Activated naive CD4-positive, alpha-beta T cell treated with anti-CD3 and anti-CD28 coated beads, Interleukin-2, amount 50 U/mL, for 24 hours (primary cell): ENCODE measurements around the gene KCNT1.

Source experiments
- H3K27ac Mint-ChIP-seq: one replicate; pipeline ENCODE4 v1.8.0; 2021; ENCODE audit warnings: mild to moderate bottlenecking, mixed read lengths
- H3K27me3 Mint-ChIP-seq: one replicate; pipeline ENCODE4 v1.8.0; 2021; ENCODE audit warnings: mixed read lengths
- H3K36me3 Mint-ChIP-seq: one replicate; pipeline ENCODE4 v1.8.0; 2021; ENCODE audit warnings: mixed read lengths
- H3K4me1 Mint-ChIP-seq: one replicate; pipeline ENCODE4 v1.8.0; 2021; ENCODE audit warnings: mixed read lengths
- H3K4me3 Mint-ChIP-seq: one replicate; pipeline ENCODE4 v1.8.0; 2021; ENCODE audit warnings: mild to moderate bottlenecking, mixed read lengths
- H3K9me3 Mint-ChIP-seq: one replicate; pipeline ENCODE4 v1.8.0; 2021; ENCODE audit warnings: mixed read lengths

The KCNT1 gene

GRCh38 chr9:135701959-135702721 is at the start of gene KCNT1:
Gene KCNT1 (plus strand): TSS chr9:135702185. CDS start chr9:135702259, 74 bp downstream.
- no peak within 1 kb of the TSS for H3K4me3 Mint-ChIP-seq
- no peaks in the 10 kb centered on the region for H3K9me3 Mint-ChIP-seq
- H3K27me3 Mint-ChIP-seq, result peaks cover 5% of the 10 kb centered on the region
- H3K36me3 Mint-ChIP-seq, result no peaks in the 10 kb centered on the region
- no peaks in the 10 kb centered on the region for H3K4me1 Mint-ChIP-seq
- no peak within 1 kb of the TSS for H3K27ac Mint-ChIP-seq

DNA sequence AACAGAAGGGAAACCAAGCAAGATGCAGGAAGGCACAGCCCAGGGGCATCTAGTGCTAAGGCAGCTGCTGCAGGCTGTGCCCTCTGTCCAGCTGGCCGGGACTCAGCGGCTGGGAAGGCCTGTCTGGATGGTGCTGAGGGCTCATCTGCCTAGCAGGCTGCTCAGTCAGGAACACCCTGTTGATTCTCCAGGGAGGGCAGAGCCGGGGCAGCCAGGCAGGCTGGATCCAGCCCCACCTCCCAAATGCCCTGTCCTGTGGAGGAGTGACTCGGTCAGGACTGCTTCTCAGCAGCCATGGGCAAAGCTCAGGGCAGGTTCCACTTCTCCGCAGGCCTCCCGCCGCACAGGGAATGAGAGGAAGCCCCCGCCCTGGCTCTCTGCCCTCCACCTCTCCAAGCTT is 46.7 kb upstream of the KCNT1 start:
- H3K9me3 Mint-ChIP-seq, result peaks cover 2% of the 10 kb centered on the region
- no peak overlapping the region for H3K27ac Mint-ChIP-seq
- H3K27me3 Mint-ChIP-seq, result peaks cover 3% of the 10 kb centered on the region
- H3K36me3 Mint-ChIP-seq, result no peaks in the 10 kb centered on the region
- H3K4me1 Mint-ChIP-seq, result no peaks in the 10 kb centered on the region
- no peak overlapping the region for H3K4me3 Mint-ChIP-seq

GRCh38 chr9:135657416-135657815 is 44.6 kb upstream of the KCNT1 start:
- Mint-ChIP-seq H3K4me3 (no peak overlapping the region), H3K9me3 (no peaks in the 10 kb centered on the region), H3K4me1 (no peaks in the 10 kb centered on the region), H3K36me3 (no peaks in the 10 kb centered on the region), H3K27me3 (peaks cover 1% of the 10 kb centered on the region), H3K27ac (no peak overlapping the region)

DNA sequence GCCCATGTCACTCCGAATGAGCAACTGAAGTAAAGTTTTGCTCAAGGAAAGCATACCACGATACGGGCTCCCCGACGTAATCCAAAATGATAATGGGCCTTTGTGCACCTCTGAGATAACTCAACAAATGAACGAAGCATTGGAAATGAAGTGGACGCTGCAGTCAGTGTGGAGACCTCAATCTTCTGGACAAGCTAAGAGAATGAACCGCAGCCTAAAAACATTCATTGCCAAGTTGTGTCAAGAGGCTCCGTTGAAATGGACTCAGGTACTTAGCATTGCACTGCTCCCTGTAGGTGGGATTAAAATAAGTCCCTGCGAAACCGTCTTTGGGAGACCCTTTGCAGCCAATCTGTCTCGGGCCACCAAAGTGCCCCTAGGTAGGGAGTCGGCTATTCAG is 42.7 kb upstream of the KCNT1 start:
- no peak overlapping the region for H3K4me3 Mint-ChIP-seq

GRCh38 chr9:135660407-135660806 is 41.6 kb upstream of the KCNT1 start:
- Mint-ChIP-seq H3K27me3 (no peaks in the 10 kb centered on the region), H3K27ac (no peak overlapping the region), H3K4me1 (no peaks in the 10 kb centered on the region), H3K36me3 (no peaks in the 10 kb centered on the region), H3K9me3 (no peaks in the 10 kb centered on the region), H3K4me3 (no peak overlapping the region)

More for the DNA sequence above, 42.7 kb upstream of the KCNT1 start:
- Mint-ChIP-seq H3K27me3 (no peaks in the 10 kb centered on the region), H3K27ac (no peak overlapping the region), H3K4me1 (no peaks in the 10 kb centered on the region), H3K36me3 (no peaks in the 10 kb centered on the region), H3K9me3 (no peaks in the 10 kb centered on the region)

DNA sequence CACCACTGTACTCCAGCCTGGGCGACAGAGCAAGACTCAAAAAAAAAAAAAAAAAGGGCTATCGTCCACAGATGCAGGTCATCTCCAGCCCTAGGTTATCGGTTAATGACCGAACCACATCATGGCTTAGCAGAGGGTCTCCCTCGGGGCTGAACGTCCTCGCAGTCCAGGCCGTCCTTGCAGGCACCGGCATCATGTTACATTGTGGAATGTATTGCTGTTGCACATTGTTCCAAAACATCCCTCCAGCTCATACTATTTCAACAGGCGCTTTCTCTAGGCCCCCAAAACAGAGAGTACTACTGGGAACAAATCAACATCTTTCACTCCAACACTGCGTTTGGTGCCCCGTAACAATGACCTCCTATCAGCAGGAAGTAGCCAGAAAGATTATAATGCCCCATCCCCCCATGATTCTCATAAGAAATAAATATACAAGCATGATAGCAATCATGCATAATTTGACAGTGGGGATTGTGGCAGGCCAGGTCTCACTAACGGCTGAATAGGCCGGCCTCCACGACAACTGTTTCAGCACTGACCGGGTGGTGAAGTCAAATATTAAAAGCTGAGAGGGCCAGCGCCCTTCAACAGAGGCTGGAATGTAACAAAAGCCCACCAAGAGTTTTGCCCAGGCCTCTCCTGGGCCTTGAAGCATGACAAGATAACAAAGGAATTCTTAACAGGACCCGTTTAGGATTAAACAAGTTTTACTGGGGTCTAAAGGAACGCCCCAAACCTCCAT is 40.0 kb upstream of the KCNT1 start:
- no peaks in the 10 kb centered on the region for H3K36me3 Mint-ChIP-seq

GRCh38 chr9:135662758-135663450 is 39.1 kb upstream of the KCNT1 start, which contains the start of gene LCN9:
Gene LCN9 (plus strand): TSS chr9:135663309. CDS start chr9:135663322, 13 bp downstream.
- H3K4me1 Mint-ChIP-seq, result no peaks in the 10 kb centered on the region
- H3K36me3 Mint-ChIP-seq, result no peaks in the 10 kb centered on the region
- H3K9me3 Mint-ChIP-seq, result no peaks in the 10 kb centered on the region
- H3K27ac Mint-ChIP-seq, result no peak within 1 kb of the TSS
- no peak within 1 kb of the TSS for H3K4me3 Mint-ChIP-seq
- no peaks in the 10 kb centered on the region for H3K27me3 Mint-ChIP-seq

More for the DNA sequence above, 40.0 kb upstream of the KCNT1 start:
- H3K27ac Mint-ChIP-seq, result no peak overlapping the region
- no peaks in the 10 kb centered on the region for H3K9me3 Mint-ChIP-seq
- no peaks in the 10 kb centered on the region for H3K27me3 Mint-ChIP-seq
- no peaks in the 10 kb centered on the region for H3K4me1 Mint-ChIP-seq
- no peak overlapping the region for H3K4me3 Mint-ChIP-seq

DNA sequence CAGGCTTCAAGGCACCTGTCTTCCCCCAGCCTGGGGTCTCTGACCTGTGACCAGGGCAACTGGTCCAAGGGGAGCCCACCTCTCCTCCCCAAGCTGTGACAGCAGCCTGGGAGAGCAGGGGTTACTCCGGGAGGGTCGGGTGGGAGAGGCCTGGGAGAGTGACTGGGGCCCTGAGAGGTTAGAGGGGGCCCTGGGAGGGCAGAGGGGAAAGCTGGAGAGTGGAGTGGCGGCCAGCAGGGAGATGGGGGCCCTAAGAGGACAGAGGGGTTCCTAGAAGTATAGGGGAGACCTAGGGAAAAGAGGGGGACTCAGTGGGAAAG is 38.6 kb upstream of the KCNT1 start:
- Mint-ChIP-seq H3K4me3 (no peak overlapping the region), H3K27me3 (no peaks in the 10 kb centered on the region), H3K9me3 (no peaks in the 10 kb centered on the region), H3K36me3 (no peaks in the 10 kb centered on the region), H3K4me1 (no peaks in the 10 kb centered on the region), H3K27ac (no peak overlapping the region)

GRCh38 chr9:135663857-135664256 is 38.1 kb upstream of the KCNT1 start:
- H3K27me3 Mint-ChIP-seq, result no peaks in the 10 kb centered on the region
- no peaks in the 10 kb centered on the region for H3K9me3 Mint-ChIP-seq
- H3K4me1 Mint-ChIP-seq, result no peaks in the 10 kb centered on the region
- H3K36me3 Mint-ChIP-seq, result no peaks in the 10 kb centered on the region
- H3K4me3 Mint-ChIP-seq, result no peak overlapping the region
- no peak overlapping the region for H3K27ac Mint-ChIP-seq

- Mint-ChIP-seq H3K36me3 (no peaks in the 10 kb centered on the region), H3K27ac (no peak overlapping the region), H3K4me3 (no peak overlapping the region), H3K9me3 (no peaks in the 10 kb centered on the region), H3K27me3 (no peaks in the 10 kb centered on the region), H3K4me1 (no peaks in the 10 kb centered on the region)
These were observed 37.7 kb upstream of the KCNT1 start for GRCh38 chr9:135664266-135664665.

DNA sequence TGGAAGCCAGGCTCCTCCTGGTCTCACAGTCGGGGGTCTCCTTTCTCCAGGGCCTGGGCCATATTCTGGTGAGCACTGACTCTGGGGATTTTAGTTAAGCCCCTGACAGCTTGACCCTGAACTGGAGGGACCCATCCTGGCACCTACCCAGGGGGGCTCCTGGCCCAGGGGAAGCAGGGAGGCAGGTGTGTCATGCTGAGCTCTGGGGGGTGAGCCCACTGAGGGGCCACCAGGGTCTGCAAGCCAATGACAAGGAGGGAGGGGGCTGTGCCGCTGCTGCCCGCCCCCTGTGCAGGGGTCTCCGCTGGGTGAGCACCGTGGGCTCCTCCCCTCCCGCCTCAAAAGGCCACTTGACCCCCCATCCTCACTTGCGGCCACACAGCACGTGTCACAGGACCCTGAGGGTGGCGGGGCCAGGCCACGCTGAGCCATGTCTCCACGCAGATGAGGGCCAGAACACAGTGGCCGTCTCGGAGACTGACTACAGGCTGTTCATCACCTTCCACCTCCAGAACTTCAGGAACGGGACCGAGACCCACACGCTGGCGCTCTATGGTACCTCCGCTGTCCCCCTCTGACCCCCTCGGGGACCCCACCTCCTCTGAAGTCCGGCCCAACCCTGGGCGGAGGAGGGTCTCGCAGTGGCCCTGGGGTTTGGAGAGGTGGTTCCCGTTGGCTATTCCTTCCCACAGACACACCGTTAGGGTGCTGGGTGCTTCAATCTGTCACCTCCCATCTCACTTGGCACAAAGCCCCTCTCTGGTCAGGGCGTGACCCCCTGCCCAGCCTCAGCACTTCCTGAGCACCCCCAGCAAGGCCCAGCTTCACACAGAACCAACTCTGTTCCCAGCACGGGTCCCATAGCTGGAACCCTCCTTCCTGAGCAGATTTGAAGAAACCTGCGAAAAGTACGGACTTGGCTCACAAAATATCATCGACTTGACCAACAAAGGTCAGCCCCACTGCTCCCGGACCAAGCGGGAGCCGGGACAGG is 36.9 kb upstream of the KCNT1 start:
- Mint-ChIP-seq H3K27me3 (no peaks in the 10 kb centered on the region), H3K36me3 (no peaks in the 10 kb centered on the region), H3K9me3 (no peaks in the 10 kb centered on the region), H3K4me1 (no peaks in the 10 kb centered on the region), H3K4me3 (no peak overlapping the region), H3K27ac (no peak overlapping the region)

GRCh38 chr9:135665795-135666189 is 36.2 kb upstream of the KCNT1 start:
- H3K4me3 Mint-ChIP-seq, result no peak overlapping the region

DNA sequence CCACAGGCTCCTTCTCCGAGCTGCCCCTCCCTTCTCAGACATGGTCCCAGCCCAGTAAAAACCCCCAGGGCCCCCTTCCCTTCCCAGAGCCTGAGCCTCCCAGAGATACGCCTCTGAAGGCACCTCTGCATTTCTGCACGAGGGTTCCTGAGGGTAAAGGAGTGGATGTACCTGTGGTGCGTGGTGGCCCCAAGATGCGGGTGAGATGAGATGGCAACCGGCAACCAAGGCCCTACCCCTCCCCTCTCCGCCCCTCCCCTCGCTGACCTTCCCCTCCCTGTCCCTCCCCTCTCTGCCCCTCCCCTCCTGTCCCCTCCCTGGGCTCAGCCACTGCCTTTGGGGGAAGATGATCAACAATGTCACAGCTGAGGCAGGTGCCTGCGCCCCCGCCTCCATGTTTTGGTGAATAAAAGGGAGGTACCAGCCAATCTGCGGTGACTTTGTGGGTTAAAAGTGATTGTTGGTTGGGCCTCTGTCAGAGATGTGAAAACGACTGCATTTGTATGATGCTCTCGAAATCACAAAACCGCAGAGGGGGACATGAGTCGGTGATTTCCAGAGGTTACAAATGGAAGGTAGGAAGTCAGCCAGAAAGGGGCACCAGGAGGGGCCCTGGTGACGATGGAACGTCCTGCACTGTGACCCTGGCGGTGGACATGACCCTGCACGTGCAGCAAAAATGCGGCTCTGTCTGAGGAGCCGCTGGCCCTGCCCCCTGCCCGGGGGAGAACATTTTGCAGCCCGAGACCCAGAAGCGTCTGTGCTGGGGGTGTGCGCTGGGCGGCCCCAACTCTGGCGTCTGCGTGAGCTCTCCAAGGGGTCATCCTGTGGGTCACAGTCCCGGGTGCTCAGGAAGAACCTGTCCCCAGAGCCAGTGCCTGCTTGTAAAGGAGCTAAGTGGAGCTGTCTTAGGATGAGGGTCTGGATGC is 35.2 kb upstream of the KCNT1 start:
- Mint-ChIP-seq H3K36me3 (no peaks in the 10 kb centered on the region), H3K4me1 (no peaks in the 10 kb centered on the region), H3K4me3 (no peak overlapping the region), H3K27ac (no peak overlapping the region), H3K9me3 (no peaks in the 10 kb centered on the region), H3K27me3 (no peaks in the 10 kb centered on the region)

More at GRCh38 chr9:135665795-135666189, 36.2 kb upstream of the KCNT1 start:
- Mint-ChIP-seq H3K4me1 (no peaks in the 10 kb centered on the region), H3K27me3 (no peaks in the 10 kb centered on the region), H3K36me3 (no peaks in the 10 kb centered on the region), H3K9me3 (no peaks in the 10 kb centered on the region), H3K27ac (no peak overlapping the region)

- Mint-ChIP-seq H3K4me3 (no peak overlapping the region), H3K36me3 (no peaks in the 10 kb centered on the region), H3K9me3 (no peaks in the 10 kb centered on the region), H3K27ac (no peak overlapping the region), H3K27me3 (peaks cover 3% of the 10 kb centered on the region), H3K4me1 (no peaks in the 10 kb centered on the region)
These were observed 34.5 kb upstream of the KCNT1 start for GRCh38 chr9:135667463-135668001.
